Glutamatergic neuron (in vitro differentiated cells): ENCODE results near the gene ZNF581. TPM values are rescaled to one million over a fixed set of nuclear protein-coding genes. Genes with fewer than 3 reads are reported as not detected.

ENCODE experiments used
- DNase-seq: peaks from one replicate; pipeline ENCODE4 v3.0.0; 2022
- H3K27ac Mint-ChIP-seq: one replicate; pipeline ENCODE4 v1.8.0; 2020; ENCODE audit warnings: mild to moderate bottlenecking, mixed read lengths, inconsistent platforms; ENCODE audit not compliant: unreplicated experiment
- H3K27me3 Mint-ChIP-seq: one replicate; pipeline ENCODE4 v1.8.0; 2020; ENCODE audit warnings: mild to moderate bottlenecking, moderate library complexity, mixed read lengths, inconsistent platforms; ENCODE audit not compliant: unreplicated experiment
- H3K36me3 Mint-ChIP-seq: one replicate; pipeline ENCODE4 v1.8.0; 2020; ENCODE audit warnings: mild to moderate bottlenecking, mixed read lengths, inconsistent platforms; ENCODE audit not compliant: unreplicated experiment
- H3K4me1 Mint-ChIP-seq: one replicate; pipeline ENCODE4 v1.8.0; 2020; ENCODE audit warnings: mild to moderate bottlenecking, low read depth, mixed read lengths, inconsistent platforms; ENCODE audit not compliant: unreplicated experiment
- H3K4me3 Mint-ChIP-seq: one replicate; pipeline ENCODE4 v1.8.0; 2020; ENCODE audit warnings: mild to moderate bottlenecking, mixed read lengths, inconsistent platforms; ENCODE audit not compliant: unreplicated experiment
- H3K9me3 Mint-ChIP-seq: one replicate; pipeline ENCODE4 v1.8.0; 2020; ENCODE audit warnings: mild to moderate bottlenecking, moderate library complexity, mixed read lengths, inconsistent platforms; ENCODE audit not compliant: unreplicated experiment
- total RNA-seq: library from RNA; stranded (reverse); fragmentation: NEBNext Ultra II Directional; extraction: Animal tissue kit (Norgen Biotek cat#: 25700); gene quantifications from one replicate; pipeline ENCODE4 v1.2.1, GENCODE V29; 2021; ENCODE audit not compliant: unreplicated experiment
- TF ChIP-seq, protein P1 (sequence below): fragments of 200-600 bp; sonication (generic); IDR thresholded peaks from one replicate; pipeline ENCODE4 v1.5.0; 2021; ENCODE audit not compliant: partially characterized antibody, unreplicated experiment

Gene ZNF581
- total RNA-seq, 1 donor from 2014 or later, result 31.0 TPM

DNA sequence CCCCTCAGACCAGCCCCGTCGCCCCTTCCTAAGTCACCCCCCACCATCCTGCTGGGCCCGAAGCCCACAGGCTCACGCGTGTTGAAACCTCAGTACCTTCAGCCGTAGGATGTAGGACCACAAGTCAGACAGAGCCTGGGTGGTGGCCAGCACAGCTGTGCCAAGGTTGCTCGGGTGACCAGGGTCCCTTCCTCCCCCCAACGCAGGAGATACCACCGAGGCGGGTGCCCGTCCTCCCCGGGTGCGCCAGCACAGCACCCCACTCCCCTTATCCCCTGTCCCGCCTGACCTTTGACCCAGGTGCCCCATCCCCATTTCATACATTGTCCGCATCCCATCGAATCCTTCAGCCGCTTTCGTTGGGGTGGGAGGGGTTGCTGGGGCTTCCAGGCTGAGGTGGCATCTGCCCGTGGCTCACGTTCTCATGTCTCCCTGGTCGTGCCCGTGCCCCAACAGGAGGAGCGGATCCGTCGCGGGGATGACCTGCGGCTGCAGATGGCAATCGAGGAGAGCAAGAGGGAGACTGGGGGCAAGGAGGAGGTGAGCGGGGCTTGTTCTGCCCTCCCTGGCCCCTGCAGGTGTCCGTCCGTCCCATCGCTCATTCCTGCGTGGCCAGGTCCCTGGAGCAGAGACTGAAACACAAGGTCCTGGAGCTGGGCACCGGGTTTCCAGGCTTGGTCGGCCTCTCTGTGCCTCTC lies 46.1 kb downstream of the ZNF581 start:
- Mint-ChIP-seq H3K4me1 (no peaks in the 10 kb centered on the region), H3K36me3 (no peaks in the 10 kb centered on the region), H3K27ac (no peak overlapping the region), H3K4me3 (no peak overlapping the region), H3K27me3 (peaks cover 1% of the 10 kb centered on the region), H3K9me3 (peaks cover 4% of the 10 kb centered on the region)
- TF ChIP-seq, protein P1, sequence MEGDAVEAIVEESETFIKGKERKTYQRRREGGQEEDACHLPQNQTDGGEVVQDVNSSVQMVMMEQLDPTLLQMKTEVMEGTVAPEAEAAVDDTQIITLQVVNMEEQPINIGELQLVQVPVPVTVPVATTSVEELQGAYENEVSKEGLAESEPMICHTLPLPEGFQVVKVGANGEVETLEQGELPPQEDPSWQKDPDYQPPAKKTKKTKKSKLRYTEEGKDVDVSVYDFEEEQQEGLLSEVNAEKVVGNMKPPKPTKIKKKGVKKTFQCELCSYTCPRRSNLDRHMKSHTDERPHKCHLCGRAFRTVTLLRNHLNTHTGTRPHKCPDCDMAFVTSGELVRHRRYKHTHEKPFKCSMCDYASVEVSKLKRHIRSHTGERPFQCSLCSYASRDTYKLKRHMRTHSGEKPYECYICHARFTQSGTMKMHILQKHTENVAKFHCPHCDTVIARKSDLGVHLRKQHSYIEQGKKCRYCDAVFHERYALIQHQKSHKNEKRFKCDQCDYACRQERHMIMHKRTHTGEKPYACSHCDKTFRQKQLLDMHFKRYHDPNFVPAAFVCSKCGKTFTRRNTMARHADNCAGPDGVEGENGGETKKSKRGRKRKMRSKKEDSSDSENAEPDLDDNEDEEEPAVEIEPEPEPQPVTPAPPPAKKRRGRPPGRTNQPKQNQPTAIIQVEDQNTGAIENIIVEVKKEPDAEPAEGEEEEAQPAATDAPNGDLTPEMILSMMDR, result no peak
- no peak for DNase-seq

DNA sequence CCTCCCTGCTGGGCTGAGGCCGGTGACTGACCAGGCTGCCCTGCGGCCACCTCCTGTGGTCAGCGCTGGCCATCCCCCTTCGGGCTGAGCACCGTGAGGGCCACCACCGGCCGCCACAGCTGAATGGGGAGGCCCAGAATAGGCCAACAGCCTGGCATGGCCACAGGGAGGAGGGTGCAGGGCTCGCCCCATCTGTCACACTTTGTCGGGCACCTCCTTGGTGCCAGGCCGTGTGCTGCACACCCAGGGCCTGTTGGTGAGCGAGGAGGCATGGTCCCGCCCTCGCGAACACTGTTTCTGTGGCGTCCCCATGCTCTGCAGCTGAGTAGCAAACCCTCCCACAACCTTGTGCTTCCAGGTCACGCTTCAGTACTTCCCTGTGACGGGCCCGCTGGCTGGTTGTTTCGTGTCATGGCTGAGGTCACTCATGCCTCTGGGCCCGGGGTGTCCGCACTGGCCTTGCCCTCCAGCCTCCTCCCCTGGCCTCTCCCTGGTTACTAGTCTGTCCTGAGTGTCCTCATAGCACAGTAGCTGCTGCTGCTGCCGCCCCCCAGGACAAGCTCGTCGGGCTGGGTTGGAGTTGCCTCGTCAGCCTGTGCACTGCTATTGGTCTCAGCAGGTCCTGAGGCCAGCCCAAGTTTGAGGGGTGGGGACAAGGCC lies 46.8 kb downstream of the ZNF581 start:
- Mint-ChIP-seq H3K27ac (no peak overlapping the region), H3K4me3 (no peak overlapping the region), H3K27me3 (peaks cover 1% of the 10 kb centered on the region), H3K4me1 (no peaks in the 10 kb centered on the region), H3K36me3 (no peaks in the 10 kb centered on the region), H3K9me3 (peaks cover 4% of the 10 kb centered on the region)
- TF ChIP-seq, protein P1, result no peak
- no peak for DNase-seq

DNA sequence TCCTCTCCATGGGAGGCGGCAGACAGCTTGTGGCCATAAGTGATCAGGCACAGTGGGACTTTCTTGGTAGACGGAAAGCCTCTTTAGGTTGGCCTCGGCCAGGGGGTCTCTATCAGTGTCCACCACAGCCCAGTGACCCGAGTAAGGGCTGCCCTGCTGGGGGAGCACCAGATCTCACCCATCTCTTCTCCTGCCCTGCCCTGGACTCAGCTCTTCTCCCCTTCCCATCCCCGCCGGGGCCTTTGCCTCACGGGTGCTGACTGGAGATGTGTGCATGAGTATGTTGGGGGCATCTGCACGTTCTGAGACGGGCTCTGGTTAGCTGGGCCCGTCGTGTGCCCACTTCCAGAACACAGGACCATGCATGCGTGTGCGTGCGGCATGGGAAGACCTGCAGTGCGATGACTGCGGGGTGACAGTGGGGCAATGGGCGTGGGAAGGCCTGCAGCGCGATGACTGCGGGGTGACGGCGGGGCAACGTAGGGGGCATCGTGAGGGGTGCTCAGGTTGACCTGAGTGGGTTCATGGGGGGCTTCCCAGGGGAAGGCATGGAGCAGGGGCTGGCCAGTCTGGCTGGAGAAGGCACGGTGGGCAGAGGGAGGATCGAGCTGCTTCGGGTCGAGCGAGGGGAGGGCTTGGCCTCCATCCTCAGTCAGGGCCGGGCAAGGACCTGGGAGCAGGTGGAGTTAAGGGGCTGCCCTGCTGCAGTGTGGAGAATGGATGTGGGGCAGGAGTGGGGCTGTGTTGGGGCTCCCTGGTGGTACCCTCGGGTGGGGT lies 47.5 kb downstream of the ZNF581 start:
- H3K9me3 Mint-ChIP-seq, result peaks cover 4% of the 10 kb centered on the region
- no peak for DNase-seq
- no peaks in the 10 kb centered on the region for H3K4me1 Mint-ChIP-seq
- TF ChIP-seq, protein P1, result no peak
- H3K27ac Mint-ChIP-seq, result no peak overlapping the region
- peaks cover 3% of the 10 kb centered on the region for H3K27me3 Mint-ChIP-seq
- H3K36me3 Mint-ChIP-seq, result no peaks in the 10 kb centered on the region
- no peak overlapping the region for H3K4me3 Mint-ChIP-seq

DNA sequence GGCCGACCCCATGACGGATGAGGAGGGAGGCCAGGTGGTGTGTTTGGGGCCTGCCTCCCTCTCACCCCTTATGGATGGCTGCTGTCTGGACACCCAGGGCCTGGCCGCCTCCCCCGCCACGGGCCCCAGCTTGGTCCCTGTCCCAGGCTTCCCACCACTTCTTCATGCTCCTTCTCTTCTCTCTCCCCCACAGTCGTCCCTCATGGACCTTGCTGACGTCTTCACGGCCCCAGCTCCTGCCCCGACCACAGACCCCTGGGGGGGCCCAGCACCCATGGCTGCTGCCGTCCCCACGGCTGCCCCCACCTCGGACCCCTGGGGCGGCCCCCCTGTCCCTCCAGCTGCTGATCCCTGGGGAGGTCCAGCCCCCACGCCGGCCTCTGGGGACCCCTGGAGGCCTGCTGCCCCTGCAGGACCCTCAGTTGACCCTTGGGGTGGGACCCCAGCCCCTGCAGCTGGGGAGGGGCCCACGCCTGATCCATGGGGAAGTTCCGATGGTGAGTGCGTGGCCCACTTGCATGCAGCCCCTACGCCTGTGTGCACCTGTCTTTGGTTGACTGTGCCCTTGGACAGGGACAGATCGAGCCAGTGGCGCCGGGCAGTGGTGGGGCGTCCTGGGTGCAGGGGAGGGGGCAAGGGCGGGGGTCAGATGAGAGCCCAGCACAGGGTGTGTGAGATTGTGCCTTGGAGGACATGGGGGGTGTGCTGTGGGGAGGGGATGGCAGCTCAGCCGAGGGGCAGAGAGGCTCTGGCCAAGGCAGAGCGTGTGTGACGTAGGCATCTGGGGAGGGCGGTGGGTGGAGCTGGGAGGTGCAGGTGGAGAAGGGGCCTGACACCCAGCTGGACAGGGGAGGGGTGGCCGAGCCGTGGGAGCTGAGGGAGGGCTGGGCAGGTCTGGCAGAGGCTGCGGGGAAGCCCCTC lies 48.4 kb downstream of the ZNF581 start:
- Mint-ChIP-seq H3K27me3 (peaks cover 6% of the 10 kb centered on the region), H3K9me3 (peaks cover 4% of the 10 kb centered on the region), H3K4me1 (no peaks in the 10 kb centered on the region), H3K4me3 (no peak overlapping the region), H3K27ac (no peak overlapping the region), H3K36me3 (no peaks in the 10 kb centered on the region)
- TF ChIP-seq, protein P1, result no peak
- no peak for DNase-seq
